Measurements from ENCODE around the gene GUCA1C. TPM values are rescaled to one million over a fixed set of nuclear protein-coding genes. Genes with fewer than 3 reads are reported as not detected.

The GUCA1C gene
- total RNA-seq, 1 donor from 2014 or later, result not detected

GRCh38 chr3:108907194-108907593 lies 46.5 kb downstream of the GUCA1C start:
- Mint-ChIP-seq H3K36me3 (no peaks in the 10 kb centered on the region), H3K4me3 (no peak overlapping the region)

GRCh38 chr3:108899530-108899929 lies 54.1 kb downstream of the GUCA1C start:
- Mint-ChIP-seq H3K27me3 (ENCODE audit: low read depth) (peaks cover 3% of the 10 kb centered on the region), H3K36me3 (no peaks in the 10 kb centered on the region), H3K9me3 (no peaks in the 10 kb centered on the region), H3K4me3 (no peak overlapping the region), H3K27ac (no peak overlapping the region), H3K4me1 (peaks cover 1% of the 10 kb centered on the region)
- TF ChIP-seq, protein P1, sequence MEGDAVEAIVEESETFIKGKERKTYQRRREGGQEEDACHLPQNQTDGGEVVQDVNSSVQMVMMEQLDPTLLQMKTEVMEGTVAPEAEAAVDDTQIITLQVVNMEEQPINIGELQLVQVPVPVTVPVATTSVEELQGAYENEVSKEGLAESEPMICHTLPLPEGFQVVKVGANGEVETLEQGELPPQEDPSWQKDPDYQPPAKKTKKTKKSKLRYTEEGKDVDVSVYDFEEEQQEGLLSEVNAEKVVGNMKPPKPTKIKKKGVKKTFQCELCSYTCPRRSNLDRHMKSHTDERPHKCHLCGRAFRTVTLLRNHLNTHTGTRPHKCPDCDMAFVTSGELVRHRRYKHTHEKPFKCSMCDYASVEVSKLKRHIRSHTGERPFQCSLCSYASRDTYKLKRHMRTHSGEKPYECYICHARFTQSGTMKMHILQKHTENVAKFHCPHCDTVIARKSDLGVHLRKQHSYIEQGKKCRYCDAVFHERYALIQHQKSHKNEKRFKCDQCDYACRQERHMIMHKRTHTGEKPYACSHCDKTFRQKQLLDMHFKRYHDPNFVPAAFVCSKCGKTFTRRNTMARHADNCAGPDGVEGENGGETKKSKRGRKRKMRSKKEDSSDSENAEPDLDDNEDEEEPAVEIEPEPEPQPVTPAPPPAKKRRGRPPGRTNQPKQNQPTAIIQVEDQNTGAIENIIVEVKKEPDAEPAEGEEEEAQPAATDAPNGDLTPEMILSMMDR (IDR thresholded peaks at IDR 0.05; ENCODE audit: unreplicated experiment), result no peak
- no peak for DNase-seq (ENCODE audit: low spot score in 2 of 2, unreplicated experiment in 2 of 2)

More at GRCh38 chr3:108907194-108907593, 46.5 kb downstream of the GUCA1C start:
- Mint-ChIP-seq H3K4me1 (peaks cover 7% of the 10 kb centered on the region), H3K27ac (no peak overlapping the region), H3K9me3 (no peaks in the 10 kb centered on the region), H3K27me3 (ENCODE audit: low read depth) (peaks cover 28% of the 10 kb centered on the region)
- TF ChIP-seq, protein P1 (IDR thresholded peaks at IDR 0.05; ENCODE audit: unreplicated experiment), result no peak
- no peak for DNase-seq (ENCODE audit: low spot score in 2 of 2, unreplicated experiment in 2 of 2)

DNA sequence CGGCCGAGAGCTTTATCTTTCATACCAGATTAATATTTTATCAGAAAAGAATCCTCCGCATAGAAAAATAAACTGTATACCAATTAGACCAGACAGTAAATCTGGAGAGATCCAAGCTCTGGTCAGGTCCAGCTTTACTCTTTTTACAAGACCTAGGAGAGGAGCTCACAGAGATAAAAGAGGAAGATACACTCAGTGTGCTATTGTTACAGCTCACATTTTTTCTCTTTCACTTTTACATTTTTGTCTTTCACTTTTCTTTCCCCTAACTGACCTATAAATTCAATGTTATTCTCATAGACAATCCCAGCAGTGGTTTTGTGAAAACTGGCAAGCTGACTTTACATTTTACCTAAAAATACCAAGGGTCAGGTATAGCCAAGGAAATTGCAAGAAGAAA lies 55.8 kb downstream of the GUCA1C start:
- Mint-ChIP-seq H3K4me1 (peaks cover 1% of the 10 kb centered on the region), H3K27ac (no peak overlapping the region), H3K27me3 (ENCODE audit: low read depth) (peaks cover 5% of the 10 kb centered on the region), H3K4me3 (no peak overlapping the region), H3K36me3 (no peaks in the 10 kb centered on the region), H3K9me3 (no peaks in the 10 kb centered on the region)
- TF ChIP-seq, protein P1 (IDR thresholded peaks at IDR 0.05; ENCODE audit: unreplicated experiment), result no peak
- no peak for DNase-seq (ENCODE audit: low spot score in 2 of 2, unreplicated experiment in 2 of 2)

GRCh38 chr3:108894981-108895380 lies 58.7 kb downstream of the GUCA1C start:
- no peak for DNase-seq (ENCODE audit: low spot score in 2 of 2, unreplicated experiment in 2 of 2)
- Mint-ChIP-seq H3K27me3 (ENCODE audit: low read depth) (peaks cover 10% of the 10 kb centered on the region), H3K4me3 (no peak overlapping the region), H3K36me3 (no peaks in the 10 kb centered on the region), H3K9me3 (no peaks in the 10 kb centered on the region), H3K27ac (no peak overlapping the region), H3K4me1 (no peaks in the 10 kb centered on the region)
- TF ChIP-seq, protein P1 (IDR thresholded peaks at IDR 0.05; ENCODE audit: unreplicated experiment), result no peak

DNA sequence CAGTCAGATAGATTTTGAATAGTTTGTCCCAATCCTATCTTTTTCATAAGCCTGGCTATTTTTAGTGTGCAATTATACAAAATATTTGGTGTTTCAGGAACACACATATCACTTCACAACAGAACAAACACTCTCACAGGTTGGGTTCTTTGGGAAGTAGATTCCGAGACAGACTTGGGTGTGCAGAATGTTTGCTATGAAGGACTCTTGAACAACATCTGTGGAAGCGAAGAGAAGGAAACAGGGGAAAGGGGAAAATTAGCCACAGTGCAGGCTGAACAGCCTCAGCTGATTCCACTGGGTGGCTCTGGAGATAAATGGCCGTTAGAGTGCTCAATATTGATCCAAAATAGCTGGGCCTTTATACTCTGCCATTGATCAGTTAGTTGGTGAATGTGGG lies 61.8 kb downstream of the GUCA1C start:
- Mint-ChIP-seq H3K9me3 (no peaks in the 10 kb centered on the region), H3K27me3 (ENCODE audit: low read depth) (peaks cover 11% of the 10 kb centered on the region), H3K4me3 (no peak overlapping the region), H3K4me1 (no peaks in the 10 kb centered on the region), H3K36me3 (no peaks in the 10 kb centered on the region), H3K27ac (no peak overlapping the region)
- no peak for DNase-seq (ENCODE audit: low spot score in 2 of 2, unreplicated experiment in 2 of 2)
- TF ChIP-seq, protein P1 (IDR thresholded peaks at IDR 0.05; ENCODE audit: unreplicated experiment), result no peak

- no peak for DNase-seq (ENCODE audit: low spot score in 2 of 2, unreplicated experiment in 2 of 2)
- Mint-ChIP-seq H3K27me3 (ENCODE audit: low read depth) (peaks cover 10% of the 10 kb centered on the region), H3K4me3 (no peak overlapping the region), H3K9me3 (no peaks in the 10 kb centered on the region), H3K4me1 (no peaks in the 10 kb centered on the region), H3K27ac (no peak overlapping the region), H3K36me3 (no peaks in the 10 kb centered on the region)
- TF ChIP-seq, protein P1 (IDR thresholded peaks at IDR 0.05; ENCODE audit: unreplicated experiment), result no peak
These were observed 65.9 kb downstream of the GUCA1C start for GRCh38 chr3:108887777-108888176.
